ENCODE data around the gene HEXB. TPM values are rescaled to one million over a fixed set of nuclear protein-coding genes. Genes with fewer than 3 reads are reported as not detected.
"Not testable (repeated sequence)": the region's sequence is repeated elsewhere in the genome, so short reads cannot be mapped to it uniquely, and the experiment has no call there.

HEXB gene
- polyA plus RNA-seq, 1 donor = 146 TPM

GRCh38 chr5:74722271-74722670 is 37.2 kb downstream of the HEXB start:
- no peak for DNase-seq

- no peak for DNase-seq
These were observed 40.3 kb downstream of the HEXB start for GRCh38 chr5:74725331-74725730.

- DNase-seq = no peak
These were observed 51.7 kb downstream of the HEXB start for GRCh38 chr5:74736759-74737158.

GRCh38 chr5:74738406-74738805 is 53.4 kb downstream of the HEXB start:
- no peak for DNase-seq

- not testable (repeated sequence) for DNase-seq
These were observed 63.7 kb downstream of the HEXB start for GRCh38 chr5:74748742-74749141.

- no peak for DNase-seq
These were observed 76.2 kb downstream of the HEXB start for GRCh38 chr5:74761241-74761640.

GRCh38 chr5:74762599-74762998 is 77.6 kb downstream of the HEXB start:
- no peak for DNase-seq

- DNase-seq = no peak
These were observed 78.5 kb downstream of the HEXB start for GRCh38 chr5:74763504-74763903.

GRCh38 chr5:74765201-74765600 is 80.2 kb downstream of the HEXB start:
- no peak for DNase-seq

GRCh38 chr5:74765929-74766328 is 80.9 kb downstream of the HEXB start:
- DNase-seq = no peak

- peak; percentile 26 for DNase-seq
These were observed 81.4 kb downstream of the HEXB start for GRCh38 chr5:74766418-74766848.

GRCh38 chr5:74766849-74767578 is 82.0 kb downstream of the HEXB start, which contains the start of the genes GFM2 and NSA2:
TSS of gene GFM2 (minus strand) at chr5:74767117. CDS start at chr5:74763742, 3,375 bp downstream.
TSS of gene NSA2 (plus strand) at chr5:74767249. CDS start at chr5:74767361, 112 bp downstream.
- peak; percentile 95 for DNase-seq

GRCh38 chr5:74767579-74767913 is 82.5 kb downstream of the HEXB start:
- peak; percentile 38 for DNase-seq

Other genes with a start within 250 kb of the HEXB start
- gene ENC1, start 44.5 kb upstream of the HEXB start, polyA plus RNA-seq (ENCODE audit: insufficient read length) = 102 TPM
- 62.3 TPM for gene GFM2, start 81.9 kb downstream of the HEXB start, polyA plus RNA-seq (ENCODE audit: insufficient read length)
- gene NSA2, start 82.0 kb downstream of the HEXB start, polyA plus RNA-seq (ENCODE audit: insufficient read length) = 233 TPM
- gene FAM169A, start 181.2 kb downstream of the HEXB start, polyA plus RNA-seq (ENCODE audit: insufficient read length) = 24.3 TPM